Measurements from ENCODE around the gene ITSN2. TPM values are rescaled to one million over a fixed set of nuclear protein-coding genes. Genes with fewer than 3 reads are reported as not detected.

Gene ITSN2

GRCh38 chr2:24153478-24153877, 206.9 kb downstream of the ITSN2 start:
- H3K27me3 ChIP-seq (ENCODE audit: insufficient read depth, low read length, poor library complexity) = no peaks in the 10 kb centered on the region
- no peak for DNase-seq
- no peak overlapping the region for H3K9ac ChIP-seq (ENCODE audit: low read length)
- H3K4ac ChIP-seq (ENCODE audit: low read depth, low read length) = no peak overlapping the region
- no peak overlapping the region for H2BK5ac ChIP-seq (ENCODE audit: low read length)
- H2BK120ac ChIP-seq (ENCODE audit: low read depth, low read length) = no peak overlapping the region
- no peak overlapping the region for H2BK15ac ChIP-seq (replicated peaks; ENCODE audit: low read depth)
- no peak overlapping the region for H4K5ac ChIP-seq (ENCODE audit: low read length)
- WGBS (ENCODE audit: extremely low coverage, insufficient coverage, low lambda C conversion rate) = no CpG with 5 or more reads among the region's 4 CpGs
- H3K4me2 ChIP-seq (ENCODE audit: low read length) = no peak overlapping the region
- no peaks in the 10 kb centered on the region for H3K79me2 ChIP-seq (ENCODE audit: control insufficient read depth, insufficient read depth, low read length)
- no peaks in the 10 kb centered on the region for H3K36me3 ChIP-seq (ENCODE audit: control insufficient read depth, insufficient read depth, low read length)
- no peak overlapping the region for H4K8ac ChIP-seq (ENCODE audit: low read depth, low read length)
- H3K4me3 ChIP-seq (ENCODE audit: low read length) = no peak overlapping the region
- no peak overlapping the region for H3K23ac ChIP-seq (ENCODE audit: low read length)
- H3K27ac ChIP-seq (ENCODE audit: low read depth, low read length) = no peak overlapping the region
- no peak overlapping the region for H3K18ac ChIP-seq (ENCODE audit: low read length)
- no peaks in the 10 kb centered on the region for H3K4me1 ChIP-seq (ENCODE audit: control insufficient read depth, low read depth, low read length)
- H3K79me1 ChIP-seq (ENCODE audit: low read length) = no peaks in the 10 kb centered on the region
- no peak overlapping the region for H2AK5ac ChIP-seq (ENCODE audit: low read length)
- no peak overlapping the region for H3K56ac ChIP-seq (ENCODE audit: low read length)

Small RNAs within 50 kb of the gene (small RNA-seq; reads per million reads assigned to genes)
- not detected for gene HMGN2P20 (ENCODE audit: insufficient read depth)
- gene RF00602 (ENCODE audit: insufficient read depth) = not detected

Measured in mesendoderm (in vitro differentiated cells).